ENCODE results near the gene TMEM39A. TPM values are rescaled to one million over a fixed set of nuclear protein-coding genes. Genes with fewer than 3 reads are reported as not detected.

TMEM39A gene
- total RNA-seq, 1 experiment from 2014 or later = 46.8 TPM

GRCh38 chr3:119492128-119492527 is 28.7 kb upstream of the TMEM39A start:
- Histone ChIP-seq H3K9me2 (ENCODE audit: insufficient read depth) (no peaks in the 10 kb centered on the region), H3K36me3 (ENCODE audit: low read depth) (no peaks in the 10 kb centered on the region), H3K79me2 (ENCODE audit: low read depth) (no peaks in the 10 kb centered on the region), H4K20me1 (ENCODE audit: insufficient read depth) (no peaks in the 10 kb centered on the region), H3K4me1 (replicated peaks; ENCODE audit: insufficient read depth) (peaks cover 4% of the 10 kb centered on the region; the same call in 1 of the 2 replicates), H3K4me3 (no peak overlapping the region), H3K27ac (no peak overlapping the region), H3K27me3 (ENCODE audit: insufficient read depth, low read depth) (no peaks in the 10 kb centered on the region), H3F3A (ENCODE audit: insufficient read depth, low read depth) (no peaks in the 10 kb centered on the region), H2AFZ (no peak overlapping the region), H3K4me2 (no peak overlapping the region), H3K9me3 (ENCODE audit: insufficient read depth, low read depth) (no peaks in the 10 kb centered on the region)
- DNase-seq = no peak
- intact Hi-C loops (cut with micrococcal nuclease; ENCODE audit: unreplicated experiment) = no loop called here
- CTCF ChIA-PET = no interaction called here
- no TSS peak for BruUV-seq (replicated peaks)
- POLR2A ChIA-PET (ENCODE audit: unreplicated experiment) = no interaction called here
- TF ChIP-seq EZH2 (IDR thresholded peaks at IDR 0.05; ENCODE audit: low read depth) = no peak
- TF ChIP-seq, protein P1, sequence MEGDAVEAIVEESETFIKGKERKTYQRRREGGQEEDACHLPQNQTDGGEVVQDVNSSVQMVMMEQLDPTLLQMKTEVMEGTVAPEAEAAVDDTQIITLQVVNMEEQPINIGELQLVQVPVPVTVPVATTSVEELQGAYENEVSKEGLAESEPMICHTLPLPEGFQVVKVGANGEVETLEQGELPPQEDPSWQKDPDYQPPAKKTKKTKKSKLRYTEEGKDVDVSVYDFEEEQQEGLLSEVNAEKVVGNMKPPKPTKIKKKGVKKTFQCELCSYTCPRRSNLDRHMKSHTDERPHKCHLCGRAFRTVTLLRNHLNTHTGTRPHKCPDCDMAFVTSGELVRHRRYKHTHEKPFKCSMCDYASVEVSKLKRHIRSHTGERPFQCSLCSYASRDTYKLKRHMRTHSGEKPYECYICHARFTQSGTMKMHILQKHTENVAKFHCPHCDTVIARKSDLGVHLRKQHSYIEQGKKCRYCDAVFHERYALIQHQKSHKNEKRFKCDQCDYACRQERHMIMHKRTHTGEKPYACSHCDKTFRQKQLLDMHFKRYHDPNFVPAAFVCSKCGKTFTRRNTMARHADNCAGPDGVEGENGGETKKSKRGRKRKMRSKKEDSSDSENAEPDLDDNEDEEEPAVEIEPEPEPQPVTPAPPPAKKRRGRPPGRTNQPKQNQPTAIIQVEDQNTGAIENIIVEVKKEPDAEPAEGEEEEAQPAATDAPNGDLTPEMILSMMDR (conservative IDR thresholded peaks at IDR 0.05) = no peak

DNA sequence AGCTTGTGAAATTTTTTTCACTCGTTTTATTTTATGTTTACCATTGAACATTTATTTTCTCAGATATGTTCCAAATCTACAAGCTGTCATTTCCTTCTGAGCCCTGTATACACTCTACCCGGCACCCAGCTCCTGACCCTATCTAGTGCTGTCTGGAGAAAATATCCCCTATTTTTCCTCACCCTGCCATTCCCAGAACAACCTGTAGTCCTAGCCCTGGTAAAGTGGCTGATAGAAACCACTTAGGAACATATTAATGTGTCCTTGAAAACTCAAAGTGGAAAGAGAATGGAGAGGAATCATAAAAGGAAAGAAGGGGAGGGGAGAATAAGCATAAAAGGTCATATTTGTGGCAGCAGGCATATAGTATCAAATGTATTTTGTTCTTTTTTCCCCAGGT is 26.7 kb upstream of the TMEM39A start:
- Histone ChIP-seq H2AFZ (no peak overlapping the region), H3K9me3 (ENCODE audit: insufficient read depth, low read depth) (no peaks in the 10 kb centered on the region), H3K27me3 (ENCODE audit: insufficient read depth, low read depth) (no peaks in the 10 kb centered on the region), H3F3A (ENCODE audit: insufficient read depth, low read depth) (no peaks in the 10 kb centered on the region), H4K20me1 (ENCODE audit: insufficient read depth) (no peaks in the 10 kb centered on the region), H3K4me3 (no peak overlapping the region), H3K27ac (no peak overlapping the region), H3K79me2 (ENCODE audit: low read depth) (no peaks in the 10 kb centered on the region), H3K9me2 (ENCODE audit: insufficient read depth) (no peaks in the 10 kb centered on the region), H3K4me2 (no peak overlapping the region), H3K4me1 (replicated peaks; ENCODE audit: insufficient read depth) (no peaks in the 10 kb centered on the region), H3K36me3 (ENCODE audit: low read depth) (no peaks in the 10 kb centered on the region)
- ChIA-PET CTCF (interaction anchor here (0.7 kb wide), 1 partner anchor 605 kb away, joined by 3 read pairs; no protein-coding TSS in a partner anchor), POLR2A (ENCODE audit: unreplicated experiment) (no interaction called here)
- no TSS peak for BruUV-seq (replicated peaks)
- intact Hi-C loops (cut with micrococcal nuclease; ENCODE audit: unreplicated experiment) = no loop called here
- no peak for DNase-seq
- TF ChIP-seq, protein P1 (conservative IDR thresholded peaks at IDR 0.05) = no peak; the same call in 1 of the 2 replicates
- TF ChIP-seq EZH2 (IDR thresholded peaks at IDR 0.05; ENCODE audit: low read depth) = no peak

DNA sequence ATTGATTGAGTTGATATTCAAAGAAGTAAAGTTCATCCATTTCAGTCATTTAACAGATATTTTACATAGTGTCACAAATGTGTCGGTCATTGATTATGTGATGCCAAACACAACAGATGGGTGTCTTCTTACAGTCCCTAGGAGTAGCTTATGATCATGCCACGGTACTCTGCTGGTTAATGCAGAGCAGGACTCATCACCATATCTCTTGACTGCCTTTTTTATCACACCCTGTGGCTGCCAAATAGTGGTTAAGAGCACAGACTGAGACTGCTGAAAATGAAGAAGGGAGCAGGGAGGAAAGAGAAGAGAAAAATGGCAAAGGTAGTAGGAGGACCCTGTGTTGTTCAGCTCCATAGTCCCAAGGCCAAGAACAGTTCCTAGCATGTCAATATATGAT is 22.1 kb upstream of the TMEM39A start:
- Histone ChIP-seq H3F3A (ENCODE audit: insufficient read depth, low read depth) (no peaks in the 10 kb centered on the region), H3K36me3 (ENCODE audit: low read depth) (no peaks in the 10 kb centered on the region; the same call in 1 of the 2 replicates), H3K4me2 (no peak overlapping the region), H3K9me3 (ENCODE audit: insufficient read depth, low read depth) (no peaks in the 10 kb centered on the region), H3K79me2 (ENCODE audit: low read depth) (no peaks in the 10 kb centered on the region), H3K27me3 (ENCODE audit: insufficient read depth, low read depth) (no peaks in the 10 kb centered on the region), H3K4me1 (replicated peaks; ENCODE audit: insufficient read depth) (no peaks in the 10 kb centered on the region), H3K27ac (no peak overlapping the region), H4K20me1 (ENCODE audit: insufficient read depth) (no peaks in the 10 kb centered on the region), H2AFZ (no peak overlapping the region), H3K9me2 (ENCODE audit: insufficient read depth) (no peaks in the 10 kb centered on the region; the same call in 1 of the 2 replicates), H3K4me3 (no peak overlapping the region)
- no TSS peak for BruUV-seq (replicated peaks)
- intact Hi-C loops (cut with micrococcal nuclease; ENCODE audit: unreplicated experiment) = no loop called here
- no peak for DNase-seq
- ChIA-PET POLR2A (ENCODE audit: unreplicated experiment) (no interaction called here), CTCF (no interaction called here)
- no peak for TF ChIP-seq EZH2 (IDR thresholded peaks at IDR 0.05; ENCODE audit: low read depth)
- TF ChIP-seq, protein P1 (conservative IDR thresholded peaks at IDR 0.05) = no peak

Measured in PC-9 (cell line).